HEK293 (cell line): ENCODE measurements around the gene ANAPC16.

ENCODE experiments used
- KLF16 ChIP-seq: fragments of 450-650 bp; formaldehyde crosslinking; IDR thresholded peaks from 2 replicates; pipeline ENCODE4 v1.5.1; 2017; ENCODE audit warnings: missing biosample characterization, missing genetic modification characterization
- PRDM6 ChIP-seq: fragments of 450-650 bp; formaldehyde crosslinking; IDR thresholded peaks from 2 replicates; pipeline ENCODE4 v1.5.1; 2017; ENCODE audit warnings: missing biosample characterization, missing genetic modification characterization
- SP2 ChIP-seq: fragments of 450-650 bp; formaldehyde crosslinking; IDR thresholded peaks from 2 replicates; pipeline ENCODE4 v1.5.1; 2016; ENCODE audit warnings: missing biosample characterization, missing genetic modification characterization
- TRIM28 ChIP-seq: IDR thresholded peaks from 2 replicates; pipeline ENCODE4 v1.6.1; 2011; ENCODE audit warnings: low read length, control low read depth, borderline replicate concordance
- ZBTB11 ChIP-seq: fragments of 450-650 bp; formaldehyde crosslinking; conservative IDR thresholded peaks from 2 replicates; pipeline ENCODE4 v1.5.1; 2016; ENCODE audit warnings: low read depth, missing biosample characterization, missing genetic modification characterization
- ZBTB6 ChIP-seq: fragments of 450-650 bp; formaldehyde crosslinking; IDR thresholded peaks from 2 replicates; pipeline ENCODE4 v1.5.1; 2017; ENCODE audit warnings: missing biosample characterization, missing genetic modification characterization
- ZIC2 ChIP-seq: fragments of 450-650 bp; formaldehyde crosslinking; IDR thresholded peaks from 2 replicates; pipeline ENCODE4 v1.5.1; 2016; ENCODE audit warnings: missing biosample characterization, missing genetic modification characterization
- ZNF133 ChIP-seq: fragments of 450-650 bp; formaldehyde crosslinking; IDR thresholded peaks from 2 replicates; pipeline ENCODE4 v1.5.1; 2016; ENCODE audit warnings: missing biosample characterization, missing genetic modification characterization
- ZNF175 ChIP-seq: fragments of 450-650 bp; formaldehyde crosslinking; IDR thresholded peaks from 2 replicates; pipeline ENCODE4 v1.5.1; 2016; ENCODE audit warnings: missing biosample characterization, missing genetic modification characterization
- ZNF2 ChIP-seq: fragments of 450-650 bp; formaldehyde crosslinking; IDR thresholded peaks from 2 replicates; pipeline ENCODE4 v1.5.1; 2016; ENCODE audit warnings: missing biosample characterization, missing genetic modification characterization
- ZNF214 ChIP-seq: fragments of 450-650 bp; formaldehyde crosslinking; IDR thresholded peaks from 2 replicates; pipeline ENCODE4 v1.5.1; 2017; ENCODE audit warnings: missing biosample characterization, mild to moderate bottlenecking, missing genetic modification characterization, borderline replicate concordance
- ZNF266 ChIP-seq: fragments of 450-650 bp; formaldehyde crosslinking; IDR thresholded peaks from 2 replicates; pipeline ENCODE4 v1.5.1; 2016; ENCODE audit warnings: missing biosample characterization, missing genetic modification characterization, low read depth
- ZNF292 ChIP-seq: fragments of 450-650 bp; formaldehyde crosslinking; IDR thresholded peaks from 2 replicates; pipeline ENCODE4 v1.5.1; 2016; ENCODE audit warnings: low read depth, missing biosample characterization, missing genetic modification characterization, borderline replicate concordance
- ZNF48 ChIP-seq: fragments of 450-650 bp; formaldehyde crosslinking; IDR thresholded peaks from 2 replicates; pipeline ENCODE4 v1.5.1; 2016; ENCODE audit warnings: missing biosample characterization, missing genetic modification characterization
- ZNF513 ChIP-seq: fragments of 450-650 bp; IDR thresholded peaks from 2 replicates; pipeline ENCODE4 v1.5.1; 2018; ENCODE audit warnings: missing biosample characterization, missing genetic modification characterization
- ZNF530 ChIP-seq: fragments of 450-650 bp; formaldehyde crosslinking; IDR thresholded peaks from 2 replicates; pipeline ENCODE4 v1.5.1; 2016; ENCODE audit warnings: low read depth, missing biosample characterization, missing genetic modification characterization
- ZNF571 ChIP-seq: fragments of 450-650 bp; formaldehyde crosslinking; IDR thresholded peaks from 2 replicates; pipeline ENCODE4 v1.5.0; 2017; ENCODE audit warnings: missing biosample characterization, missing genetic modification characterization
- ZNF610 ChIP-seq: fragments of 450-650 bp; formaldehyde crosslinking; IDR thresholded peaks from 2 replicates; pipeline ENCODE4 v1.5.1; 2016; ENCODE audit warnings: missing biosample characterization, missing genetic modification characterization, borderline replicate concordance
- ZNF621 ChIP-seq: fragments of 450-650 bp; formaldehyde crosslinking; IDR thresholded peaks from 2 replicates; pipeline ENCODE4 v1.5.1; 2017; ENCODE audit warnings: missing biosample characterization, missing genetic modification characterization
- ZNF623 ChIP-seq: fragments of 450-650 bp; formaldehyde crosslinking; IDR thresholded peaks from 2 replicates; pipeline ENCODE4 v1.5.1; 2016; ENCODE audit warnings: missing biosample characterization, missing genetic modification characterization
- ZNF624 ChIP-seq: fragments of 450-650 bp; formaldehyde crosslinking; IDR thresholded peaks from 2 replicates; pipeline ENCODE4 v1.5.1; 2017; ENCODE audit warnings: missing biosample characterization, missing genetic modification characterization
- ZNF660 ChIP-seq: fragments of 450-650 bp; IDR thresholded peaks from 2 replicates; pipeline ENCODE4 v1.5.1; 2018; ENCODE audit warnings: missing biosample characterization, mild to moderate bottlenecking, missing genetic modification characterization
- ZNF664 ChIP-seq: fragments of 450-650 bp; formaldehyde crosslinking; IDR thresholded peaks from 2 replicates; pipeline ENCODE4 v1.5.1; 2016; ENCODE audit warnings: missing biosample characterization, missing genetic modification characterization
- ZNF701 ChIP-seq: fragments of 450-650 bp; formaldehyde crosslinking; IDR thresholded peaks from 2 replicates; pipeline ENCODE4 v1.5.1; 2016; ENCODE audit warnings: missing biosample characterization, missing genetic modification characterization
- ZNF768 ChIP-seq: fragments of 450-650 bp; formaldehyde crosslinking; IDR thresholded peaks from 2 replicates; pipeline ENCODE4 v1.5.1; 2018; ENCODE audit warnings: missing biosample characterization, mild to moderate bottlenecking, missing genetic modification characterization
- ZNF776 ChIP-seq: fragments of 450-650 bp; formaldehyde crosslinking; IDR thresholded peaks from 2 replicates; pipeline ENCODE4 v1.5.0; 2017; ENCODE audit warnings: missing biosample characterization, missing genetic modification characterization, borderline replicate concordance
- ZNF791 ChIP-seq: fragments of 450-650 bp; formaldehyde crosslinking; IDR thresholded peaks from 2 replicates; pipeline ENCODE4 v1.5.1; 2016; ENCODE audit warnings: missing biosample characterization, missing genetic modification characterization
- ZNF830 ChIP-seq: fragments of 450-650 bp; IDR thresholded peaks from 2 replicates; pipeline ENCODE4 v1.5.0; 2018; ENCODE audit warnings: missing biosample characterization, missing genetic modification characterization, low read depth, mild to moderate bottlenecking, moderate library complexity
- ZSCAN16 ChIP-seq: fragments of 450-650 bp; formaldehyde crosslinking; IDR thresholded peaks from 2 replicates; pipeline ENCODE4 v1.5.1; 2016; ENCODE audit warnings: missing biosample characterization, missing genetic modification characterization
- ZSCAN30 ChIP-seq: fragments of 450-650 bp; IDR thresholded peaks from 2 replicates; pipeline ENCODE4 v1.5.1; 2018; ENCODE audit warnings: missing biosample characterization, mild to moderate bottlenecking, missing genetic modification characterization, moderate library complexity
- TF ChIP-seq, protein P1 (sequence below): fragments of 450-650 bp; formaldehyde crosslinking; IDR thresholded peaks from 2 replicates; pipeline ENCODE4; 2016; ENCODE audit warnings: missing biosample characterization, missing genetic modification characterization
- TF ChIP-seq, protein P2 (sequence below): sonication (generic); formaldehyde crosslinking; IDR thresholded peaks from 2 replicates; pipeline ENCODE4 v1.8.1; 2022; ENCODE audit warnings: mild to moderate bottlenecking, moderate library complexity, missing genetic modification reagents

ANAPC16 gene

DNA sequence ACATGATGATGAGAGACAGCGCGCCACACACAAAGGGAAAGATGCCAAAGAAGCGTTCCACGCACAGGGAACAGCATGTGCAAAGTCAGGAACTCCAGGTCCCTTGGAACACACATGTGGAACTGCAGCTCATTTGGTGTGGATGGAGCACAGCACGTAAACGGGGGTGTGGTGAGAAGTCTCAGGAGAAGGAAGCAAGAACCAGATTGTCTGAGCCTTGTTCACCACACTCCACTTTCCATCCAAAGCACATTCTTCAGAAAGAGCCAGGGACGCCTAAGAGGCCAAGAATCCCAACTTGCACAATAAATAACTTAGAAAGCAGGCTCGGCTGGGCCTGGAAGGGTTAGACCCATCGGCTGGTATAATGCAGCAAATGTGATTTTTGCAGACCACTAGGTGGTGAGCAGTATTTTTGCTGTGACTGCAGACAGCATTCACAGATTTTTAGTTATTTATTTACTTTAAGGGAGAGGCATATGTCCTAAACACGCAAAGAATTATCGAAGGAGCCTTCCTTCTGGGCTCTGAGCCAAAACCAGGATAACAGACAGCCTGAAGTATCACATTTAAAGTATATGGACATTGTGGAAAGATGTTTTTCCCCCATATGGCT is 28.1 kb downstream of the ANAPC16 start (continued):
- TF ChIP-seq ZBTB11 (tag by site-specific recombination) (no peak), ZNF791 (tag by site-specific recombination) (no peak), ZNF768 (no peak), SP2 (no peak), ZNF830 (tag by site-specific recombination) (no peak), ZNF610 (tag by site-specific recombination) (no peak), ZNF624 (no peak), ZSCAN30 (tag by site-specific recombination) (peak; percentile 32), ZNF175 (tag by site-specific recombination) (no peak), ZNF621 (tag by site-specific recombination) (no peak), ZSCAN16 (0 out of 2 replicates have a peak, but pooled peaks have one; percentile 16), ZNF776 (tag by site-specific recombination) (no peak), ZNF214 (tag by site-specific recombination) (no peak), ZIC2 (no peak), ZNF623 (tag by site-specific recombination) (no peak), ZNF660 (tag by site-specific recombination) (no peak), ZNF292 (tag by site-specific recombination) (no peak), ZNF2 (tag by site-specific recombination) (no peak), KLF16 (tag by site-specific recombination) (no peak), ZNF48 (tag by site-specific recombination) (no peak), ZNF133 (tag by site-specific recombination) (no peak), ZNF664 (tag by site-specific recombination) (0 out of 2 replicates have a peak, but pooled peaks have one; percentile 41), ZBTB6 (tag by site-specific recombination) (no peak), TRIM28 (no peak; the same call in none of the 2 replicates), ZNF701 (tag by site-specific recombination) (no peak), ZNF266 (tag by site-specific recombination) (no peak), PRDM6 (tag by site-specific recombination) (peak; percentile 94), ZNF513 (tag by site-specific recombination) (no peak; the same call in 1 of the 2 replicates), ZNF571 (tag by site-specific recombination) (no peak), ZNF530 (tag by site-specific recombination) (no peak)
- TF ChIP-seq, protein P1, sequence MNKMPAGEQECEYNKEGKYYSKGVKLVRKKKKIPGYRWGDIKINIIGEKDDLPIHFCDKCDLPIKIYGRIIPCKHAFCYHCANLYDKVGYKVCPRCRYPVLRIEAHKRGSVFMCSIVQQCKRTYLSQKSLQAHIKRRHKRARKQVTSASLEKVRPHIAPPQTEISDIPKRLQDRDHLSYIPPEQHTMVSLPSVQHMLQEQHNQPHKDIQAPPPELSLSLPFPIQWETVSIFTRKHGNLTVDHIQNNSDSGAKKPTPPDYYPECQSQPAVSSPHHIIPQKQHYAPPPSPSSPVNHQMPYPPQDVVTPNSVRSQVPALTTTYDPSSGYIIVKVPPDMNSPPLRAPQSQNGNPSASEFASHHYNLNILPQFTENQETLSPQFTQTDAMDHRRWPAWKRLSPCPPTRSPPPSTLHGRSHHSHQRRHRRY (tag by site-specific recombination), result no peak
- TF ChIP-seq, protein P2, sequence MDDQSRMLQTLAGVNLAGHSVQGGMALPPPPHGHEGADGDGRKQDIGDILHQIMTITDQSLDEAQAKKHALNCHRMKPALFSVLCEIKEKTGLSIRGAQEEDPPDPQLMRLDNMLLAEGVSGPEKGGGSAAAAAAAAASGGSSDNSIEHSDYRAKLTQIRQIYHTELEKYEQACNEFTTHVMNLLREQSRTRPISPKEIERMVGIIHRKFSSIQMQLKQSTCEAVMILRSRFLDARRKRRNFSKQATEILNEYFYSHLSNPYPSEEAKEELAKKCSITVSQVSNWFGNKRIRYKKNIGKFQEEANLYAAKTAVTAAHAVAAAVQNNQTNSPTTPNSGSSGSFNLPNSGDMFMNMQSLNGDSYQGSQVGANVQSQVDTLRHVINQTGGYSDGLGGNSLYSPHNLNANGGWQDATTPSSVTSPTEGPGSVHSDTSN, result no peak
